A673 (cell line): Measurements from ENCODE around the gene POLDIP3. TPM values are rescaled to one million over a fixed set of nuclear protein-coding genes. Genes with fewer than 3 reads are reported as not detected.
"Not testable (repeated sequence)": the region's sequence is repeated elsewhere in the genome, so short reads cannot be mapped to it uniquely, and the experiment has no call there.

Experiments
- BruUV-seq: library from RNA; stranded (reverse); fragments of 400-500 nt; replicated peaks from 2 replicates; lab custom pipeline; 2021; lab: Mats Ljungman, UMichigan
- CTCF ChIA-PET: fragments of 300-600 bp; sonication (Branson Sonifier 250); formaldehyde crosslinking; loops from one replicate; lab custom pipeline; 2022; ENCODE audit warnings: antibody characterized with exemption; lab: Charles Lee
- POLR2A ChIA-PET: fragments of 300-600 bp; sonication (Branson Sonifier 250); formaldehyde crosslinking; loops from one replicate; lab custom pipeline; 2022; ENCODE audit warnings: antibody characterized with exemption; ENCODE audit not compliant: low non-redundant PET; lab: Charles Lee
- DNase-seq: peaks from one replicate; pipeline ENCODE4 v3.0.0-alpha.2; 2015; ENCODE audit warnings: low spot score
- H3K27ac ChIP-seq: fragments of 200-600 bp; sonication (generic); 2 replicates; pipeline ENCODE4 v1.5.1; 2016; ENCODE audit warnings: mixed run types, low read depth, mild to moderate bottlenecking, mixed read lengths, antibody characterized with exemption, low read length; ENCODE audit not compliant: poor library complexity, severe bottlenecking
- H3K27me3 ChIP-seq: fragments of 200-600 bp; sonication (generic); replicated peaks from 2 replicates; pipeline ENCODE4 v1.6.1; 2017; ENCODE audit warnings: mixed run types, low read depth, mild to moderate bottlenecking, mixed read lengths, antibody characterized with exemption, low read length; ENCODE audit not compliant: insufficient read depth, poor library complexity
- H3K36me3 ChIP-seq: fragments of 200-600 bp; sonication (generic); 2 replicates; pipeline ENCODE4 v1.6.1; 2016; ENCODE audit warnings: mixed run types, mild to moderate bottlenecking, mixed read lengths, antibody characterized with exemption, low read length; ENCODE audit not compliant: insufficient read depth, poor library complexity, severe bottlenecking
- H3K4me1 ChIP-seq: fragments of 200-600 bp; sonication (generic); 2 replicates; pipeline ENCODE4 v1.6.1; 2017; ENCODE audit warnings: mixed run types, mild to moderate bottlenecking, mixed read lengths, antibody characterized with exemption, low read length; ENCODE audit not compliant: insufficient read depth, poor library complexity, severe bottlenecking
- H3K4me3 ChIP-seq: fragments of 200-600 bp; sonication (generic); 2 replicates; pipeline ENCODE4 v1.5.1; 2016; ENCODE audit warnings: low read depth, mixed run types, mild to moderate bottlenecking, mixed read lengths, low read length; ENCODE audit not compliant: poor library complexity, severe bottlenecking
- H3K9me3 ChIP-seq: fragments of 200-600 bp; sonication (generic); 2 replicates; pipeline ENCODE4 v1.6.1; 2016; ENCODE audit warnings: mixed run types, low read depth, mild to moderate bottlenecking, mixed read lengths, antibody characterized with exemption, low read length; ENCODE audit not compliant: poor library complexity, severe bottlenecking
- EZH2 ChIP-seq: fragments of 200-600 bp; sonication (generic); IDR thresholded peaks from 2 replicates; pipeline ENCODE4 v1.6.1; 2017; ENCODE audit warnings: borderline replicate concordance, low read depth, mild to moderate bottlenecking, mixed read lengths, antibody characterized with exemption, low read length; ENCODE audit not compliant: poor library complexity, severe bottlenecking
- intact Hi-C: fragments of 100-400 bp; cut with micrococcal nuclease; formaldehyde crosslinking; loops from one replicate; pipeline ENCODE4 v1.10.0; 2022; ENCODE audit not compliant: unreplicated experiment
- total RNA-seq: library from RNA; stranded (reverse); gene quantifications from 2 replicates; pipeline ENCODE4 v1.2.3, GENCODE V29; 2021
- TF ChIP-seq, protein P1 (sequence below): fragments of 300-800, 200-600 bp; sonication (generic); conservative IDR thresholded peaks from 2 replicates; pipeline ENCODE4 v1.5.1; 2017; ENCODE audit warnings: low read depth, mild to moderate bottlenecking, antibody characterized with exemption, low read length, moderate library complexity, mixed read lengths

POLDIP3 gene
- total RNA-seq, 1 experiment from 2014 or later, result 134 TPM

DNA sequence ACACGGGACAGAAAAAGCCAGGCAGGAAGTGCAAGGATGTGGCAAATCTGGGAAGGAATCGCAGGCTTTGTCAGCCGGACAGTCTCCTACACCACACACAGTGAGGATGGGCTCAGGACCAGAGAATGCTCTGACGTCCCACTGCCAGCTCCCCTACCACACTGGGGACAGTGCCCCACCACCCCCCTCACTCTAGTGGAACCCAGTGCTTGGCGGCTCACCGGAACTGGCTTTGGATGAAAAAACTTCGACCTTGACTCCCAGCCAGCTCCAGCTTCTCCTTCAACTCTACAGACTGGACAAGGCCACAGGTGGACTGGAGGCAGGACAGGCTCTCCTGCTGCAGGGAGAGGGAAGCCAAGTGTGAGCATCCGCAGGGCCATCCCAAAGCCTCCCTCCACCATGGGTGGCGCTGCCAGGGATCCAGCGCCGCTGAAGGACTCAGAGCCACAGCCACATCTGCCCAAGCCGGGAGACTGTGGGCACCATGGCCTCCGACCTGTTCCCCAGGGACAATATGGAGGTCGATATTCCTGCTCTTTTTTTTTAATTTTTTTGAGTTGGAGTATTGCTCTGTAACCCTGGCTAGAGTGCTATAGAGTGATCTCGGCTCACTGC, 37.0 kb downstream of the POLDIP3 start:
- intact Hi-C loops, result no loop called here
- Histone ChIP-seq H3K27me3 (no peaks in the 10 kb centered on the region), H3K36me3 (peaks cover 36% of the 10 kb centered on the region), H3K4me3 (no peak overlapping the region), H3K9me3 (no peaks in the 10 kb centered on the region), H3K27ac (no peak overlapping the region), H3K4me1 (peaks cover 5% of the 10 kb centered on the region)
- DNase-seq, result no peak
- TF ChIP-seq, protein P1, sequence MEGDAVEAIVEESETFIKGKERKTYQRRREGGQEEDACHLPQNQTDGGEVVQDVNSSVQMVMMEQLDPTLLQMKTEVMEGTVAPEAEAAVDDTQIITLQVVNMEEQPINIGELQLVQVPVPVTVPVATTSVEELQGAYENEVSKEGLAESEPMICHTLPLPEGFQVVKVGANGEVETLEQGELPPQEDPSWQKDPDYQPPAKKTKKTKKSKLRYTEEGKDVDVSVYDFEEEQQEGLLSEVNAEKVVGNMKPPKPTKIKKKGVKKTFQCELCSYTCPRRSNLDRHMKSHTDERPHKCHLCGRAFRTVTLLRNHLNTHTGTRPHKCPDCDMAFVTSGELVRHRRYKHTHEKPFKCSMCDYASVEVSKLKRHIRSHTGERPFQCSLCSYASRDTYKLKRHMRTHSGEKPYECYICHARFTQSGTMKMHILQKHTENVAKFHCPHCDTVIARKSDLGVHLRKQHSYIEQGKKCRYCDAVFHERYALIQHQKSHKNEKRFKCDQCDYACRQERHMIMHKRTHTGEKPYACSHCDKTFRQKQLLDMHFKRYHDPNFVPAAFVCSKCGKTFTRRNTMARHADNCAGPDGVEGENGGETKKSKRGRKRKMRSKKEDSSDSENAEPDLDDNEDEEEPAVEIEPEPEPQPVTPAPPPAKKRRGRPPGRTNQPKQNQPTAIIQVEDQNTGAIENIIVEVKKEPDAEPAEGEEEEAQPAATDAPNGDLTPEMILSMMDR, result no peak
- TF ChIP-seq EZH2, result no peak
- CTCF ChIA-PET, result no interaction called here
- POLR2A ChIA-PET, result no interaction called here
- no TSS peak for BruUV-seq

DNA sequence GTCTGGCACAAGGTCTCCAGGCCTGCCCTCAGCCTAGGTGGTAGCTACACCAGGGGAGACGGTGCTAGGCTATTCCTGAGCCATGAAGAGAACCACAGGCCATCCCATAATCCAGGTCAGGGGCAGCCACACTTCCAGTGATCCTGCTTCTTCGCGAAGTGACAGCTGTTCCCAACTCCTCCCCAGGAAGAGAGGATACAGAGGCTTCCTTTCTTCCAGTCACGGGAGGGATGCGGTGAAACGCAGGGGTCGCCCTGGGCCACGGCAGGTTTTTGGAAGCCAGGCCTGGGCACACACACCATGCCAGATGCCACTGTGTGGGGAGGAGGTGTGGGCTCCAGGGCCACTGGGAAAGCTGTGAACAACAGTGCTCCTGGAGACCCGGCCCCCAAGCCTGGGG, 37.5 kb downstream of the POLDIP3 start:
- H3K4me3 ChIP-seq, H3K27me3 ChIP-seq, POLR2A ChIA-PET, H3K4me1 ChIP-seq, CTCF ChIA-PET, DNase-seq, H3K9me3 ChIP-seq, BruUV-seq, intact Hi-C loops, H3K27ac ChIP-seq: not testable (repeated sequence)
- H3K36me3 ChIP-seq, result peaks cover 40% of the 10 kb centered on the region

DNA sequence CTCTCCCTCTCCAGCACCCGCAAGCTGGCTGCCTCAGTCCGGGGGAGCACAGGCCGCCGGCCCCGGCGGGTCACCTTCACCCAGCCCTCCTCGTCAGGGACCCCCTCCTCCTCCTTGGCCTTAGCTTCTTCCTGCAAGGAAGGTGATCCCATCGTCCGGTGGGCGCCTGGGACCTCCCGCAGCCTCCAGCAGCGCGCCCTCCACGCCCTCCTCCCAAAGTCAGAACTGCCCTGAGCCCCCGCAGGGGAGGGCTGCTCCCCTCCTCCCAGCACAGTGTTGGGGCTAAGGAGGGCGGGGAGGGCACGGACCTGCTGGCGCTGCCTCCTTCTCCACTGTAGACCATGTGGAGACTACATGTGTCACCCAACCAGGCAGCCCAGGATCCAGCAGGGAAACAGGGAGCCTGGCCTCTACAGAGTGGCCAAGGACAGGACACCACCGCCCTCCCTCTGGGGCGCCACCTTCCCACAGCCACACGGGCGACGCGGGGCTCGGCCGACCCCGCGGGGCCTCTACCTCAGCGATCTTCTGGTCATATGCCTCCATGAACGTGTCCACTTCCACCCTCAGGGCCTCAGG, 38.6 kb downstream of the POLDIP3 start:
- POLR2A ChIA-PET, H3K4me3 ChIP-seq, H3K9me3 ChIP-seq, intact Hi-C loops, CTCF ChIA-PET, DNase-seq, H3K4me1 ChIP-seq, H3K27ac ChIP-seq, H3K27me3 ChIP-seq, BruUV-seq: not testable (repeated sequence)
- H3K36me3 ChIP-seq, result peaks cover 40% of the 10 kb centered on the region

DNA sequence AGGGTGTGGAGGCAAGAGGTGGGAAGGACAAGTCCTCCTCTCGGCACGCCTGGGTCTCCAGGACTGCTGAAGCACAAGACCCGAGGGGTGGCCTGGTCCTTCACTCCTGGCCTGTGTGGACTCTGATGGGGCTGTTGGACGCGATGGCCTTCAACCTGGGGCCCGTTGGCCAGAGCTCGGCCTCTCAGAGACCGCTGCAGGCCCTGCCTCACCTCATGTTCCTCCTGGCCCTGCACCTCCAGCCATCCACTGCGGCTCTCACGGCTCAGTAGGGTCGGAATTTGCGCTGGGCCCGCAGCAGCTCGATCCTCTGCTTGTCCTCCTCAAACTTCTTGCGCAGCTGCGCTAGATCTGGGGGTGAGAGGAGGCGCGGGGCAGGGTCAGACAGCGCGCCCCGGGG, 40.2 kb downstream of the POLDIP3 start:
- BruUV-seq, H3K27ac ChIP-seq, CTCF ChIA-PET, H3K4me1 ChIP-seq, H3K4me3 ChIP-seq, intact Hi-C loops, POLR2A ChIA-PET, H3K27me3 ChIP-seq, H3K9me3 ChIP-seq, DNase-seq: not testable (repeated sequence)
- H3K36me3 ChIP-seq, result peaks cover 36% of the 10 kb centered on the region

DNA sequence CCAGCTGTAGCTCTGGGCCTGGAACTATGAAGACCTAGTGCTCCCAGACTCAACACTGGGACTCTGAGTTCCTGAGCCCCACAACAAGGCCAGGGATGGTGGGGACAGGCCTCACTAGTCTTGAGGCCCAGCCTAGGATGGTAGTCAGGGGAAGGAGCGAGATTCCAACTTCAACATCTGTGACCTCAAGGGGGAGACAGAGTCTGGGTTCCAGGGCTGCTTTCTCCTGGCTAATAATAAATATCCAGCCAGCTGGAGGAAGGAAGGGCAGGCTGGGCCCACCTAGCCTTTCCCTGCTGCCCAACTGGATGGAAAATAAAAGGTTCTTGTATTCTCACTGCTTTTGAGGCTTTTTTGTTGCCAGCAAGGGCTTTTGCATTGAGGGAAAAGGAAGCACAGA, 40.6 kb downstream of the POLDIP3 start:
- POLR2A ChIA-PET, result not testable (repeated sequence)

DNA sequence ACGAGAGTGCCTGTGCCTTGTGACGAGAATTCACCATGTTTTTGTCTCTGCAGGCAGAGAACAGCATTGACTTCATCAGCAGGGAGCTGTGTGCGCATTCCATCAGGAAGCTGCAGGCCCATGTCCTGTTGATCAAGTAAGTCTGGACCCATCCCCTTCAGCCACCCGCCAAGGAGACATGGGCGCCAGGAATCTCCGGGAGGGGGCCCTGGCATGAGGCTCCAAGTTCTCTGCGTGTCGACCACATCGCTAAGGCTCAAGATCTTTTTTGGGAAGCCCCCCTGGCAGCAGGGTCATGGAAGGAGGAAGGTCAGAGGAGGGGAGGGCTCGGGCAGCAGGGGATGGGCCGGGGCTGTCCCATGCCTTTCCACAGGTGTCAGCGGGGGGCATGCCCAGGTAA, 43.6 kb downstream of the POLDIP3 start:
- BruUV-seq, H3K4me3 ChIP-seq, H3K27ac ChIP-seq, POLR2A ChIA-PET, CTCF ChIA-PET, H3K4me1 ChIP-seq, H3K27me3 ChIP-seq, intact Hi-C loops, H3K9me3 ChIP-seq, DNase-seq: not testable (repeated sequence)
- H3K36me3 ChIP-seq, result peaks cover 13% of the 10 kb centered on the region

More for the DNA sequence above, 40.6 kb downstream of the POLDIP3 start:
- BruUV-seq, CTCF ChIA-PET, intact Hi-C loops, H3K4me1 ChIP-seq, H3K4me3 ChIP-seq, DNase-seq, H3K9me3 ChIP-seq, H3K27me3 ChIP-seq, H3K27ac ChIP-seq: not testable (repeated sequence)
- peaks cover 33% of the 10 kb centered on the region for H3K36me3 ChIP-seq

DNA sequence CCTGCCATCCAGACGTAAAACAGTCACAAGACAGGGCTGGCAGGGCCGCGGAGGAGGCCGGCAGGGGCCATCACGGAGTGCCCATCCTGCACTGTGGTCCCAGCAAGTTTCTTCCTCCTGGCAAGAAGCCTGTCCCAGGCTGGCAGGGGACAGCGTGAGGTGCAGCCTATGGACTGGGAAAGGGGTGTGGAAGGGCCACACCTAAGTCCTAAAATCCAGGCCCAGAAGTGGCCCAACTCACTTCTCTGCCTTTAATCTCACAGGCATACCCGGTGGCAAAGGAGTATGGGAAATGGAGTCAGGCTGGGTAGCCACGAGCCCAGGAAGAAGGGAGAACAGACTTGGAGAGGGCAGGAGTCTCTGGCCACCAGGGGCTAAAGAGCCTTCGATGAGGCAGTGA, 44.1 kb downstream of the POLDIP3 start:
- H3K4me3 ChIP-seq, H3K27ac ChIP-seq, H3K4me1 ChIP-seq, intact Hi-C loops, H3K27me3 ChIP-seq, POLR2A ChIA-PET, CTCF ChIA-PET, DNase-seq, H3K9me3 ChIP-seq: not testable (repeated sequence)
- H3K36me3 ChIP-seq, result peaks cover 13% of the 10 kb centered on the region
- BruUV-seq, result TSS peak; percentile 8
